Brain pericyte (primary cell): ENCODE data around the gene POC1B.
"Not testable (repeated sequence)": the region's sequence is repeated elsewhere in the genome, so short reads cannot be mapped to it uniquely, and the experiment has no call there.

Experiments
- DNase-seq: peaks from one replicate; pipeline ENCODE4 v3.0.0-alpha.2; 2012; ENCODE audit warnings: low read depth, low spot score

The POC1B gene

DNA sequence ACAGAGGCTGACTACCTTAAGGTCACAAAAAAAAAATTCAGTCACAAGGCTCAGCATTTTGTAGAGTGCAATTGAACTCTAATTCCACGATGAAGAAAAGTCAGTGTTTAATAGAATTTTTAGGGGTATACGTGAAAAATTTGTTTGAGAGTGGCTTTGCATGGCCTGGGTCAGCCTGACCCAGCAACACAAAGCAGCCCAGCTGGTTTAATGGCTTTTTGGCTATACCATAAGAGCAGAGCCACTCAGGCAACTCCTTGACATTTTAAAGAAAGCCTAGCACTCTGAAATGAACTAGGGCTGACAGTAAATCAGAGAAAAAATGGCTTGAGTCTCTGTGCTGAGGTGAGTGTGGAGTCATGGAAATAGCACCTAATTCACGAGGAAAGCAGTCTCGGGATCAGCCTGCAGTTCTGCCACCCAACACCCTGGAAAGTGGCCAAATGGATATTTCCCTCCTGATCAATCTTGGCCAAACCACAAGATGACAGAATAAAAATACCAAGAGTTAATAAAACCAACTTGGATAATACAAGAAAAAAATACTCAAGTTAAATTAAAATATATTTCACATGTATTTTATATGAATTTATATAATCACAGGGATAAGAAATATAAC lies 60.8 kb downstream of the POC1B start:
- no peak for DNase-seq

DNA sequence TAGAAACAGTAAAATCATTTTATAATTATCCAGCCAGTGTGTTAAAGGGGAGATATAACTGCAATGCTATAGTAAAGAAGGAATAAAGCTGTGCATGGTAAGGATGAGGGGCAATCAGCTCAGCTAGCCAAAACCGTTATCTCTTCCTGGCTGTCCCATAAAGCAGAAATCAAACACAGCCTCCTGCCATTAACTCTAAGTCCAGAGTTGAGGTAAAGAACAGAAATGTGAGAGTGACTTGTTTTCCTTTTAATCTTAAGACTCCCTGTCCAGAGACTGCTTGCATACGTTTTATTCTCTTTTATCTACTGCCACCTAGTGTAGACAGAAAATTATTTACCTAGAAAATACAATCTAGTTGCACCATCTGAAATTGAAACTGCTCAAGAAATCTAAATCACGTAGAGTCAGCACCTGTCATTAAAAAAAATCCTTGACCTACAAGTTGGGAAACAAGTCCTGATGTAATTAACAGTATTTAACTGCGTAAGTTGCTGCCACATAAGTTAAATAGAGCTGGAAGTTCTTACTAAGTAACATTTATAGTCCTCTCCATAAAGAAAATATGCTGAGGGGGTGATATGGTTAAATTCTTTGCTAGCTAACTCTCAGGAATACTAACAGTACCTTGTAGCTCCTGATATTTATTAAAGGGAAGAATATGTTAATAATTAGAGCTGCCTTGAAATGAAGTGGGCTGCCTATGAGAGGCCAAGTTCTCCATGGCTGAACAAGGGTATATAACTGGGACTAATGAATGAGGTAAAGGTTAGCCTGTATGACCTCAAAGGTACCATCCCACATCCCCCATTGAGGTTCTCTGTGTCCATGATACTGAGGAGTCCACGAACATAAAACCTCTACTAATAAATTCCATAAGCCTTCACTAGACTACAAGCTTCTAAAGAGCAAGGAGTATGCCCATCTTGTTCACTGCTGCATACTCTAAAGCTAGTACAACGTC lies 63.9 kb downstream of the POC1B start:
- peak; percentile 46 for DNase-seq

DNA sequence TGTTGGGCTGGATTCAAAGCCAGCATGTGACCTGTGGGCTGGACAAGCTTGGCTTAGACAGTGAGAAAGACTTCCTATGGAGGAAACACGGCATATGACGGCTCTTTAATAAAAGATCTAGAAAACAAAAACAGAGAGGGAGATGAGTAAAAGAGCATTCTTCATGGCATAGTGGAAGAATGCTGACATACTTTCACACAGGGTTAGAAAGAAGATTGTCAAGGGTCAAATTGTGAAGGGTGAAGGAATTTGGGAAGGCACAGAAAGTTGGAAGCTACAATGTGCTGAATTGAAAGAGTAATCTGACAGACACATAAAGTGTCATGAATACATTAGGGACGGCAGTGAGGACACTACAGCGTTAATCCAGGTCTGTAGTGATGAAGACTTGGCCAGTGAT lies 64.7 kb downstream of the POC1B start:
- DNase-seq = no peak

DNA sequence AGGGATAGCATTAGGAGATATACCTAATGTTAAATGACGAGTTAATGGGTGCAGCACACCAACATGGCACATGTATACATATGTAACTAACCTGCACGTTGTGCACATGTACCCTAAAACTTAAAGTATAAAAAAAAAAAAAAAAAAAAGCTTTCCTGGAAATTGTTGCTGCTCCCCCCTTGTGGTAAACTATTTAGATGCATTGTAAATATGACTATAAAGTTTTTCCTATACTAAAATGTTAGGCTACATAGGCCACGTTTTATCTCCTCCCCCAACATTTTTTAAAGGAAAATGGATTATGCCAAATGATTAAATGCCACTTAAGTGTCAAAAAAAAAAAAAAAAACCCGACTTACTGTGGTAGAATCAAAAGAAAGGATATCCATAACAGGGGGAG lies 66.6 kb downstream of the POC1B start:
- DNase-seq = not testable (repeated sequence)

DNA sequence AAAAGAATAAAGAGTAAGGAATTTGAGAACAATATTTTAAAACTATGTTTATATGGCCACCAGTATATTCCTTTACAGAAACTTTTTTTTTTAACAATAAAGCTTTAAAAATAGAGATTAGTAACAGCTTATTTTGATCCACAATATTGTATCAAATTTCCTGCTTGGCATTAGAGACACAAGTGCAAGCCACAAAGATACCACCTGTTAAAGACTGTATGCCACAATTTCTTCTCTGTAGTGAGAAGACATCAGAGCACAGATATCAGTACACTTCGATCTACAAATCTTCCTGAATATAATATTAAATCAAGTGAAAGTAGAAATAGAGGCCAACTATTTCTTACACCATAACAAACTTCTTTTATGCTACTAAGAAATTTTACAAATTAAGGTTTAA lies 69.3 kb downstream of the POC1B start:
- no peak for DNase-seq

DNA sequence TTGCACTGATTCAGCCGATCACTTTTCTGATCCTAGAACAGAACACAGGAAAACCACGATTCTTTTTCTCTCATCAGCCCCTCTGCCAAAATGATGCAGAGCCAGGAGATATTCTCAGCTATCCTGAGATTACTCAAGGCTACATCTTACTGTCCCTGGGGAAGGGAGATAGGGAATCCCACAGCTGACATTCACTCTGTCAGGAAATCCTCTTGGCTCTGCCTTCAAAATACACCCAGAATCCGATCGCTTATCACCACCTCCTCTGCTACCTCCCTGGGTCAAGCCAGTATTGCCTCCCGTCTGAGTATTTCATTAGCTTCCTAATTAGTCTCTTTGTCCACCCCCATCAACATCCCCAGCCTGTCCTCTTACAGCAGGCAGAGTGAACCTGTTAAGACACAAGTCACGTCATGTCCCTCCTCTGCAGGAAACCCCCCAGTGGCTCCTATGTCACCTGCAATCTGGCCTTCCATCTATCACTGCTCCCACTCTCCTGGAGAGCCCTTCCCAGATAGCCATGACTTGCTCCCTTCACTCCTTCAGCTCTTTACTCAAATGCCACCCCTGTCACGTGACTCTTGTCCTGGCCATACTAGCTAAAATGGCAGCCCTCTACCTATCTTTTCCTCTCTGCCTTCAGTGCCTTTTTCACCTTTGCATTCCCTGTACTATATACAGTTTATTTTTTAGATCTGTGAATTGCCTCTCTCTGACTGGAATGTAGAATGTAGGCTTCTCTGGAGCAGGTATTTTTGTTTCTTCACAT lies 71.6 kb downstream of the POC1B start:
- no peak for DNase-seq

DNA sequence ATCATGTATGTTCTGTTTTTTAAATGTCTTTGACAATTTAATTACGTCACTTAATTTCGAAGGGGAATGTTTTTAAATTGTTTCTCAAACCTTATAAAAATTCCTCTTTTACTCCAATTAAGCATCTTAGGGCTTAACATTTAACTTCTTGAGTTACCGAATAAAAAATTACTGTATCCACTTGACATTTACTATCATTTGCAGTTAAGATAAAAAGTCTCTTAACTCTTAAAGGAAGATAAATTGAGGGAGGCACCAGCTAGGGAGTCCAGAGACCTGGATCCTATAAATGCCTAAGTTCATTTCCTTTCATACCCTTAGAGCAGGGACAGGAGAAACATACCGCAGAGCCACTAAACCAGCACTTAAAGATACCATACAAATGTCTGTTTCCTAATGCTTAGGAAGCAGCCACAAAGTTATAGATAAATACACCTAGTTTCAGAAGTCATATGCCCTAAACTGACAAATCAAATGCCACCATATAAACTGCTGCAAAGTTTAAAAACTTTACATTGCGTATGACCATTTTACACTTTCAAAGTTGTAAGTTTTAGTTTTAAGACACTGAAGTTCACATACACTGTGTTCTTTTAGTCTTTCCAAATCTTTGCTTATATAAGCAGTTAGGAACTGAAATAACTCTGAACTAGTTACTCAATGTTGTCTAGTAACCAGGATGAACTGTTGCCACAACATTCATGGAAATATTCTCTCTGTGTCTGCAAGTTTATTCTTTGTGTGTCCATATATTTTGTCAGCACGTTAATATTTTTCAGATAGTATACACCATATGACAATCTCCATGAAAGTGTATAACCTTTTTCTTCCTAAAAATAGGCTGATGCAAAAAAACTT lies 72.5 kb downstream of the POC1B start:
- no peak for DNase-seq

DNA sequence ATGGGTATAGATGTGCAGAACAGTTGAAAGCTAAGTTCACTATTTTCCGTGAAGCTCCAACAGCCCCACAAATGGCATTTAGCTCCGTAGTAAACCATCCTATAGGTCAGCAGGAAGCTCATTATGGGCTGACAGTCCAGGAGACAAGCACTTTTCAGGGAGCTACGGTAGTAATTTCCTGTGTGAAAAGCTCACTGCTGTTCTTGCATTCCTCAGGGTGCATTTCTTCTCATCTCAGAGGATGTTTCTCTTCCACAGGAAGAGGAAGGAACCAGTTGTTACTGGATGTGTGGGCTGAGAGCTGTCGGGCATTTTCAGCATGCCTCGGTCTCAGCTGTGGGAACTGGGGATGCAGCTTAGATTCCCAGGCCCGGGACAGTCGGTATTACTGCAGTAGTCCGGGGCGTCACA lies 74.0 kb downstream of the POC1B start:
- no peak for DNase-seq

- DNase-seq = no peak
Measured at GRCh38 chr12:89450907-89451306, 74.9 kb downstream of the POC1B start.

- DNase-seq = no peak
Measured at GRCh38 chr12:89448951-89449371, 76.9 kb downstream of the POC1B start.

GRCh38 chr12:89448526-89448925 lies 77.3 kb downstream of the POC1B start:
- no peak for DNase-seq

DNA sequence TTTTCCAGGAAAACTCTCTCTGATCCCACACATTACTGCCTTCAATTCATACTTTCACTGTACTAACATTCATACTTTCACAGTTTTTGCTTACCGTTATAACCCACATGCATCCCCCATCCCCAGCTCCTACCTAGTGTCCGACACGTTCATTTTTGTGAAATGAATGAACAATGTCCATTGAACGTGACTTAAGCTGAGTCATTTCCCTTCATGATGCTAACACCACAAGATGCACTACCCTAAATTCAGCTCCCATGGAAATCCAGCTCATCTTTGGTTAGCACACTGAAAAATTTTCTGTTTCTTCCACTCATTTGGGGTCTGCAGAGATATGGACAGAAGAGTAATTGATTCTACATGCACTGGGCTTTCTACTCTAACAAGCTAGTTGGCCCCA lies 85.9 kb downstream of the POC1B start:
- no peak for DNase-seq

DNA sequence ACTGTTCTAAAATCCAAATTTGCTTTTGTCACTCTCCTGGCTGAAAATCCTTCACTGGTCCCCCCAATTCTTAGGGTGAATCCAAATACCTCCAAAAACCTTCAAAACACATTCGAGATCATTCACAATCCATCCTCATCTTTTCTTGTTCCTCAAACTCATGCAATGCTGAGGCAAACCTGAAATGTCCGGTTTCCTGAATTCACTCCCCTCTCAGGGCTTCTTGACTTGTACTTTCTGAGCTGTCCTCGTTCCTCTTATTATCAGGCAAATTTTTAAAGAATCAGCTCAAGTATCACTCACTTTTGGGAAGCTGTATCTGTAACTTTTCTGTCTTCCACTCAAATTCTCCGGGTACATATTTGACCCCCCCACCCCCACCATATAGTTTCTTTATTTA lies 88.6 kb downstream of the POC1B start:
- DNase-seq = no peak

GRCh38 chr12:89436062-89436461 lies 89.8 kb downstream of the POC1B start:
- DNase-seq = no peak

GRCh38 chr12:89433634-89434033 lies 92.2 kb downstream of the POC1B start:
- DNase-seq = no peak

GRCh38 chr12:89432396-89432795 lies 93.5 kb downstream of the POC1B start:
- no peak for DNase-seq

- DNase-seq = no peak
Measured at GRCh38 chr12:89429528-89429927, 96.3 kb downstream of the POC1B start.

- no peak for DNase-seq
Measured at GRCh38 chr12:89427508-89428156, 98.2 kb downstream of the POC1B start.

- DNase-seq = no peak
Measured at GRCh38 chr12:89424846-89425245, 101.0 kb downstream of the POC1B start.

DNA sequence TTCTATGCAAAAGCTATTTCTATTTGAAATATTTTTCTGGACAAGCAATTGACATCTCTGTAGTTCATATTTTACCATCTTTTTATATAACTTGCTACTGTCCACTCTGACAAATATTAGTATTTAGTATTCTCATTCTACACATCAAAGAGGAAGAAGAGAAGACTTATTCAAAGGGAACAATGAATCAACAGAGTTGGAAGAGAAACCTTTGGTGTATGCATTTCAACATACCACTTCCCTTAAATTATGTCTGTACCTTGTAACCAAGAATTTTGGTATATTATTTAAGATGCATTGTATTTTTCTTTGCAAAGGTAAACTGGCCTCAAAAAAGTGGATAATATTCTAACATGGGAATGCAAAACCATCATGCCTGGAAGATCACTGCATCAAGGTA lies 101.5 kb downstream of the POC1B start:
- no peak for DNase-seq
